Caco-2 (cell line): ENCODE measurements around the gene ANKRD28. TPM values are rescaled to one million over a fixed set of nuclear protein-coding genes. Genes with fewer than 3 reads are reported as not detected.

Source experiments
- BruUV-seq: library from RNA; stranded (reverse); fragments of 400-500 nt; replicated peaks from 2 replicates; lab custom pipeline; 2021; lab: Mats Ljungman, UMichigan
- CTCF ChIA-PET: fragments of 300-600 bp; sonication (Branson Sonifier 250); formaldehyde crosslinking; loops from one replicate; lab custom pipeline; 2022; ENCODE audit warnings: antibody characterized with exemption; lab: Charles Lee
- POLR2A ChIA-PET: fragments of 300-600 bp; sonication (Branson Sonifier 250); formaldehyde crosslinking; loops from one replicate; lab custom pipeline; 2022; ENCODE audit warnings: antibody characterized with exemption; lab: Charles Lee
- DNase-seq, 2 experiments: peaks; one replicate each; pipeline versions ENCODE4 v3.0.0 to v3.0.0-alpha.2; 2020 to 2022
- H3K27me3 ChIP-seq: replicated peaks from 2 replicates; pipeline ENCODE4 v1.6.0; 2011; ENCODE audit warnings: low read length; ENCODE audit not compliant: control insufficient read depth, insufficient read depth
- H3K36me3 ChIP-seq: 2 replicates; pipeline ENCODE4 v1.5.1; 2011; ENCODE audit warnings: low read length; ENCODE audit not compliant: control insufficient read depth, insufficient read depth
- H3K4me1 ChIP-seq: fragments of 250-450 bp; sonication (Bioruptor Pico); 2 replicates; pipeline ENCODE4 v1.5.1; 2020; ENCODE audit warnings: mild to moderate bottlenecking
- H3K4me3 ChIP-seq: 2 replicates; pipeline ENCODE4 v1.5.1; 2011; ENCODE audit warnings: low read depth, mild to moderate bottlenecking, control low read depth, low read length
- H3K9me3 ChIP-seq: fragments of 250-450 bp; sonication (Bioruptor Pico); 2 replicates; pipeline ENCODE4 v1.5.1; 2020; ENCODE audit warnings: mild to moderate bottlenecking, moderate library complexity
- H3K27ac Mint-ChIP-seq: one replicate; pipeline ENCODE4 v1.8.0; 2022; ENCODE audit warnings: mixed read lengths; ENCODE audit not compliant: unreplicated experiment
- H3K27me3 Mint-ChIP-seq: one replicate; pipeline ENCODE4 v1.8.0; 2022; ENCODE audit warnings: mixed read lengths; ENCODE audit not compliant: insufficient read depth, unreplicated experiment
- H3K36me3 Mint-ChIP-seq: one replicate; pipeline ENCODE4 v1.8.0; 2022; ENCODE audit warnings: mild to moderate bottlenecking, mixed read lengths; ENCODE audit not compliant: insufficient read depth, unreplicated experiment
- H3K4me1 Mint-ChIP-seq: one replicate; pipeline ENCODE4 v1.8.0; 2022; ENCODE audit warnings: low read depth, mixed read lengths; ENCODE audit not compliant: unreplicated experiment
- H3K4me3 Mint-ChIP-seq: one replicate; pipeline ENCODE4 v1.8.0; 2022; ENCODE audit warnings: mild to moderate bottlenecking, moderate library complexity, mixed read lengths; ENCODE audit not compliant: unreplicated experiment
- H3K9me3 Mint-ChIP-seq: one replicate; pipeline ENCODE4 v1.8.0; 2022; ENCODE audit warnings: mixed read lengths; ENCODE audit not compliant: unreplicated experiment
- intact Hi-C: fragments of 100-400 bp; cut with micrococcal nuclease; formaldehyde crosslinking; loops from one replicate; pipeline ENCODE4 v1.10.0; 2022; ENCODE audit not compliant: unreplicated experiment
- total RNA-seq: library from RNA; stranded (reverse); gene quantifications from 2 replicates; pipeline ENCODE4 v1.2.3, GENCODE V29; 2022
- TF ChIP-seq, protein P1 (sequence below), 2 experiments: fragments of 200-600 bp in 1 of 2; IDR thresholded peaks; 1 replicate in 1 of 2; 2 replicates in 1 of 2; pipeline versions ENCODE4 v1.5.1 to v1.8.0; 2011 to 2022; ENCODE audit warnings: antibody characterized with exemption in 1 of 2, control low read depth in 1 of 2, inconsistent platforms in 1 of 2, low read depth in 1 of 2, low read length in 1 of 2, mild to moderate bottlenecking in 1 of 2, moderate library complexity in 1 of 2; ENCODE audit not compliant: insufficient read depth in 1 of 2, severe bottlenecking in 1 of 2, unreplicated experiment in 1 of 2

Gene ANKRD28
- total RNA-seq, 1 experiment from 2014 or later, result 37.2 TPM

DNA sequence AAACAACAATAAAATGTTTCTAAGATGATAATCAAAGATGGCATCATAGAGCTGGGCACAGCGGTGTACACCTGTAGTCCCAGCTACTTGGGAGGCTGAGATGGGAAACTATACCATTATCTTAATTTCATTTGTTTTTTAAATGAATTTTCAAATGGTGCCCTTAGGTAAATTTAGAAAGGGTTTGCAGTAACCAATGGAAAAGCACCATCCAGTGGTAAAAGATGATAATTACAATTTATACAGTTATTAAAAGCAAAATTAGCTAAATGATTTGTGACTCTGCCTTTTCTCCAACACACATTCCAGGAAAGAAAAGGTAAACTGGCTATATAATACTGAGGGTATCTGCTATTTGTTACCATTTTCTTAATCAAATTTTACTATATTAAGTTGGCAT lies 14.4 kb upstream of the ANKRD28 start:
- Mint-ChIP-seq H3K4me1 (no peaks in the 10 kb centered on the region), H3K27ac (no peak overlapping the region), H3K36me3 (no peaks in the 10 kb centered on the region), H3K9me3 (no peaks in the 10 kb centered on the region), H3K4me3 (no peak overlapping the region), H3K27me3 (no peaks in the 10 kb centered on the region)
- ChIA-PET POLR2A (no interaction called here), CTCF (interaction anchor here (0.6 kb wide), 1 partner anchor 412 kb away, joined by 6 read pairs; no protein-coding TSS in a partner anchor)
- DNase-seq, result no peak
- no peaks in the 10 kb centered on the region for H3K4me1 ChIP-seq
- TF ChIP-seq, protein P1, sequence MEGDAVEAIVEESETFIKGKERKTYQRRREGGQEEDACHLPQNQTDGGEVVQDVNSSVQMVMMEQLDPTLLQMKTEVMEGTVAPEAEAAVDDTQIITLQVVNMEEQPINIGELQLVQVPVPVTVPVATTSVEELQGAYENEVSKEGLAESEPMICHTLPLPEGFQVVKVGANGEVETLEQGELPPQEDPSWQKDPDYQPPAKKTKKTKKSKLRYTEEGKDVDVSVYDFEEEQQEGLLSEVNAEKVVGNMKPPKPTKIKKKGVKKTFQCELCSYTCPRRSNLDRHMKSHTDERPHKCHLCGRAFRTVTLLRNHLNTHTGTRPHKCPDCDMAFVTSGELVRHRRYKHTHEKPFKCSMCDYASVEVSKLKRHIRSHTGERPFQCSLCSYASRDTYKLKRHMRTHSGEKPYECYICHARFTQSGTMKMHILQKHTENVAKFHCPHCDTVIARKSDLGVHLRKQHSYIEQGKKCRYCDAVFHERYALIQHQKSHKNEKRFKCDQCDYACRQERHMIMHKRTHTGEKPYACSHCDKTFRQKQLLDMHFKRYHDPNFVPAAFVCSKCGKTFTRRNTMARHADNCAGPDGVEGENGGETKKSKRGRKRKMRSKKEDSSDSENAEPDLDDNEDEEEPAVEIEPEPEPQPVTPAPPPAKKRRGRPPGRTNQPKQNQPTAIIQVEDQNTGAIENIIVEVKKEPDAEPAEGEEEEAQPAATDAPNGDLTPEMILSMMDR (IDR thresholded peaks at IDR 0.05; ENCODE audit: insufficient read depth in 1 of 2, low read depth in 1 of 2, low read length in 1 of 2, severe bottlenecking in 1 of 2, unreplicated experiment in 1 of 2), result no peak
- H3K9me3 ChIP-seq, result no peaks in the 10 kb centered on the region
- H3K36me3 ChIP-seq, result no peaks in the 10 kb centered on the region
- intact Hi-C loops, result loop anchor here (5.0 kb wide), 1 partner anchor 120 kb away; no protein-coding TSS in a partner anchor
- BruUV-seq, result no TSS peak
- no peaks in the 10 kb centered on the region for H3K27me3 ChIP-seq
- no peak overlapping the region for H3K4me3 ChIP-seq

DNA sequence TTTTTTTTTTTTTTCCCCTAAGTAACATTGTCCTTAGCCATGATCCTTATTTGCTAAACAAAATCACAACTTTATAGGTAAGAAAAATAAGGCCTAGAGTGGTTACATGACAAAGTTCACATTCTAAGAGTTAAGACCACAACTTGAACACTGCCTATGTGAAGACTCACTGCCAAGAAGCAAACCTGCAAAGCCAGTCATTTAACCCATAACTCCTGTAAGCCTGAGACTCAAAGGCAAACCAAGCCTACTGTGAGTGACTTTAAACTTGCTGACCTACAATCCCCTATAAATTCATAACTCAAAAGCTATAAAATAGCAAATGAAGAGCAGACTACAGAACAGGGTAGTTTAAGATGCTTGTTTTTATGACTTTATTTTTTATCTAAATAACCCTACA lies 12.9 kb upstream of the ANKRD28 start:
- H3K4me1 Mint-ChIP-seq, result no peaks in the 10 kb centered on the region
- H3K36me3 Mint-ChIP-seq, result no peaks in the 10 kb centered on the region
- H3K4me3 ChIP-seq, result no peak overlapping the region
- no peak for DNase-seq
- intact Hi-C loops, result loop anchor here (5.0 kb wide), 1 partner anchor 118 kb away; no protein-coding TSS in a partner anchor
- TF ChIP-seq, protein P1 (IDR thresholded peaks at IDR 0.05; ENCODE audit: insufficient read depth in 1 of 2, low read depth in 1 of 2, low read length in 1 of 2, severe bottlenecking in 1 of 2, unreplicated experiment in 1 of 2), result no peak
- no peak overlapping the region for H3K4me3 Mint-ChIP-seq
- H3K9me3 Mint-ChIP-seq, result no peaks in the 10 kb centered on the region
- H3K4me1 ChIP-seq, result no peaks in the 10 kb centered on the region
- CTCF ChIA-PET, result interaction anchor here (0.7 kb wide), 1 partner anchor 53 kb away, joined by 3 read pairs; no protein-coding TSS in a partner anchor
- no peak overlapping the region for H3K27ac Mint-ChIP-seq
- no peaks in the 10 kb centered on the region for H3K27me3 Mint-ChIP-seq
- no TSS peak for BruUV-seq
- no peaks in the 10 kb centered on the region for H3K9me3 ChIP-seq
- no peaks in the 10 kb centered on the region for H3K27me3 ChIP-seq
- POLR2A ChIA-PET, result no interaction called here
- H3K36me3 ChIP-seq, result no peaks in the 10 kb centered on the region

DNA sequence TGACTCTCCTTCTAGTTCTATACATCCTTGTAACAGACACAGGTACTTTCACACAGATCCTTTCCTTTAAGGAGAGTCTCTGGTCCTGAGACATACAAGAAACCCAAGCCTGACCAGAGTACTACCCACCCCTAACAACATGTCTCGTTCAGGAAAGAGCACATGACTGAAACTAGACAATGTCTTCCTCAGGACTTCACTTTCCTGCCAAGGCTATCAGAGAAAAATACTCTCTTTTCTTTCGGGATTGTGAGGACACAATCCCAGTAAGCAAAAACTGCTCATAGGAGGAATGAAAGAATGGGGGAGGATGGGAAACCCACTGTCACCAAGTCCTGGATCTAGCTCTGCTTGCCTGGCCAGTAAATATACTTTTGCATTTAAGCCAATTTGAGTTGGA lies 11.5 kb upstream of the ANKRD28 start:
- Mint-ChIP-seq H3K27ac (no peak overlapping the region), H3K4me3 (no peak overlapping the region), H3K27me3 (no peaks in the 10 kb centered on the region), H3K36me3 (no peaks in the 10 kb centered on the region), H3K4me1 (no peaks in the 10 kb centered on the region), H3K9me3 (no peaks in the 10 kb centered on the region)
- BruUV-seq, result no TSS peak
- H3K9me3 ChIP-seq, result no peaks in the 10 kb centered on the region
- ChIA-PET CTCF (no interaction called here), POLR2A (no interaction called here)
- intact Hi-C loops, result no loop called here
- DNase-seq, result no peak
- TF ChIP-seq, protein P1 (IDR thresholded peaks at IDR 0.05; ENCODE audit: insufficient read depth in 1 of 2, low read depth in 1 of 2, low read length in 1 of 2, severe bottlenecking in 1 of 2, unreplicated experiment in 1 of 2), result no peak
- H3K27me3 ChIP-seq, result no peaks in the 10 kb centered on the region
- no peaks in the 10 kb centered on the region for H3K36me3 ChIP-seq
- no peak overlapping the region for H3K4me3 ChIP-seq
- H3K4me1 ChIP-seq, result no peaks in the 10 kb centered on the region
